Ectodermal cell (in vitro differentiated cells): ENCODE results near the gene GATB.

ENCODE experiments used
- H3K27ac ChIP-seq: 2 replicates; pipeline ENCODE4 v1.7.0; 2013; ENCODE audit warnings: mild to moderate bottlenecking, low read depth, low read length; ENCODE audit not compliant: insufficient read depth, poor library complexity, severe bottlenecking
- H3K27me3 ChIP-seq: 2 replicates; pipeline ENCODE4 v1.7.0; 2013; ENCODE audit warnings: mild to moderate bottlenecking, low read length; ENCODE audit not compliant: insufficient read depth, control insufficient read depth, poor library complexity, severe bottlenecking
- H3K36me3 ChIP-seq: one replicate; pipeline ENCODE4 v1.7.0; 2013; ENCODE audit warnings: low read length; ENCODE audit not compliant: control insufficient read depth, insufficient read depth
- H3K4me1 ChIP-seq: one replicate; pipeline ENCODE4 v1.7.0; 2013; ENCODE audit warnings: low read length; ENCODE audit not compliant: control insufficient read depth, insufficient read depth
- H3K4me3 ChIP-seq: 2 replicates; pipeline ENCODE4 v1.7.0; 2013; ENCODE audit warnings: low read depth, low read length, control low read depth; ENCODE audit not compliant: insufficient read depth
- H3K9me3 ChIP-seq: 2 replicates; pipeline ENCODE4 v1.7.0; 2013; ENCODE audit warnings: mild to moderate bottlenecking, low read length, moderate library complexity; ENCODE audit not compliant: control insufficient read depth
- WGBS, 2 experiments: methylation state at CpG; one replicate each; pipeline ENCODE4 v1.1.7; 2013; ENCODE audit warnings: missing lambda C conversion rate in 2 of 2; 5-methylcytosine and 5-hydroxymethylcytosine counted together

The GATB gene

GRCh38 chr4:151641983-151642382 is 118.8 kb downstream of the GATB start:
- no peaks in the 10 kb centered on the region for H3K27me3 ChIP-seq
- no peaks in the 10 kb centered on the region for H3K4me1 ChIP-seq
- H3K27ac ChIP-seq, result no peak overlapping the region
- no peak overlapping the region for H3K4me3 ChIP-seq
- no peaks in the 10 kb centered on the region for H3K36me3 ChIP-seq
- H3K9me3 ChIP-seq, result no peaks in the 10 kb centered on the region
- 96 to 98% methylated on average over 1 to 2 of the region's 2 CpGs for WGBS, 2 experiments

GRCh38 chr4:151641167-151641566 is 119.6 kb downstream of the GATB start:
- H3K27me3 ChIP-seq, result no peaks in the 10 kb centered on the region
- no peaks in the 10 kb centered on the region for H3K36me3 ChIP-seq
- no peak overlapping the region for H3K27ac ChIP-seq
- H3K4me3 ChIP-seq, result no peak overlapping the region
- H3K4me1 ChIP-seq, result no peaks in the 10 kb centered on the region
- 94 to 100% methylated on average over 2 of the region's 2 CpGs for WGBS, 2 experiments
- no peaks in the 10 kb centered on the region for H3K9me3 ChIP-seq

GRCh38 chr4:151640381-151640780 is 120.4 kb downstream of the GATB start:
- 88 to 91% methylated on average over 1 of the region's 1 CpG for WGBS, 2 experiments
- no peaks in the 10 kb centered on the region for H3K27me3 ChIP-seq
- no peak overlapping the region for H3K27ac ChIP-seq
- H3K4me3 ChIP-seq, result no peak overlapping the region
- no peaks in the 10 kb centered on the region for H3K4me1 ChIP-seq
- no peaks in the 10 kb centered on the region for H3K9me3 ChIP-seq
- H3K36me3 ChIP-seq, result no peaks in the 10 kb centered on the region

- 92 to 100% methylated on average over 1 of the region's 1 CpG for WGBS, 2 experiments
- H3K27ac ChIP-seq, result no peak overlapping the region
- H3K4me1 ChIP-seq, result no peaks in the 10 kb centered on the region
- H3K27me3 ChIP-seq, result no peaks in the 10 kb centered on the region
- H3K36me3 ChIP-seq, result no peaks in the 10 kb centered on the region
- H3K9me3 ChIP-seq, result no peaks in the 10 kb centered on the region
- no peak overlapping the region for H3K4me3 ChIP-seq
Observed at GRCh38 chr4:151638295-151638858, 122.4 kb downstream of the GATB start.

- H3K9me3 ChIP-seq, result no peaks in the 10 kb centered on the region
- H3K4me3 ChIP-seq, result no peak overlapping the region
- no peaks in the 10 kb centered on the region for H3K36me3 ChIP-seq
- no peak overlapping the region for H3K27ac ChIP-seq
- H3K27me3 ChIP-seq, result no peaks in the 10 kb centered on the region
- H3K4me1 ChIP-seq, result no peaks in the 10 kb centered on the region
Observed at GRCh38 chr4:151631349-151631748, 129.5 kb downstream of the GATB start.

- no peak overlapping the region for H3K27ac ChIP-seq
- no peaks in the 10 kb centered on the region for H3K36me3 ChIP-seq
- no peaks in the 10 kb centered on the region for H3K9me3 ChIP-seq
- H3K4me1 ChIP-seq, result no peaks in the 10 kb centered on the region
- no peak overlapping the region for H3K4me3 ChIP-seq
- no peaks in the 10 kb centered on the region for H3K27me3 ChIP-seq
- WGBS, 2 experiments, result 95% methylated on average over 7 to 10 of the region's 10 CpGs
Observed at GRCh38 chr4:151629097-151629783, 131.6 kb downstream of the GATB start.

GRCh38 chr4:151628001-151628608 is 132.7 kb downstream of the GATB start:
- Histone ChIP-seq H3K27me3 (no peaks in the 10 kb centered on the region), H3K4me3 (no peak overlapping the region), H3K27ac (no peak overlapping the region), H3K36me3 (no peaks in the 10 kb centered on the region), H3K9me3 (no peaks in the 10 kb centered on the region), H3K4me1 (no peaks in the 10 kb centered on the region)
- 90 to 94% methylated on average over 5 of the region's 5 CpGs for WGBS, 2 experiments

GRCh38 chr4:151627491-151627890 is 133.3 kb downstream of the GATB start:
- Histone ChIP-seq H3K4me1 (no peaks in the 10 kb centered on the region), H3K36me3 (no peaks in the 10 kb centered on the region), H3K27ac (no peak overlapping the region), H3K27me3 (no peaks in the 10 kb centered on the region), H3K4me3 (no peak overlapping the region), H3K9me3 (no peaks in the 10 kb centered on the region)
- WGBS, 2 experiments, result 83% methylated on average over 1 of the region's 1 CpG; no CpG with 5 or more reads in 1 of the 2 experiments

- Histone ChIP-seq H3K4me1 (no peaks in the 10 kb centered on the region), H3K27me3 (no peaks in the 10 kb centered on the region), H3K9me3 (no peaks in the 10 kb centered on the region), H3K27ac (no peak overlapping the region), H3K4me3 (no peak overlapping the region), H3K36me3 (no peaks in the 10 kb centered on the region)
- WGBS, 2 experiments, result 63 to 69% methylated on average over 3 of the region's 3 CpGs
Observed at GRCh38 chr4:151626751-151627150, 134.1 kb downstream of the GATB start.

GRCh38 chr4:151626228-151626627 is 134.6 kb downstream of the GATB start:
- Histone ChIP-seq H3K4me1 (no peaks in the 10 kb centered on the region), H3K4me3 (no peak overlapping the region), H3K9me3 (no peaks in the 10 kb centered on the region), H3K27me3 (no peaks in the 10 kb centered on the region), H3K36me3 (no peaks in the 10 kb centered on the region), H3K27ac (no peak overlapping the region)
- 91 to 97% methylated on average over 3 of the region's 3 CpGs for WGBS, 2 experiments
